HepG2 (cell line): ENCODE data around the gene TNFAIP1. TPM values are rescaled to one million over a fixed set of nuclear protein-coding genes. Genes with fewer than 3 reads are reported as not detected.

Experiments used
- ATAC-seq: fragments of 200-7000 bp; cut with Tn5 transposase; 3 replicates; pipeline ENCODE4 v1.9.1; 2020; ENCODE audit warnings: mild to moderate bottlenecking, moderate library complexity
- BruUV-seq: library from RNA; stranded (reverse); fragments of 400-500 nt; replicated peaks from 2 replicates; lab custom pipeline; 2021; lab: Mats Ljungman, UMichigan
- CTCF ChIA-PET: fragments of 300-600 bp; formaldehyde crosslinking; extraction: SDS; loops from one replicate; lab custom pipeline; 2021; ENCODE audit warnings: low total read pairs, inconsistent platforms, low intra/inter-chr PET ratio; lab: Yijun Ruan, JAX
- POLR2A ChIA-PET: fragments of 350-600 bp; sonication (Branson Sonifier 250); formaldehyde crosslinking; loops from one replicate; lab custom pipeline; 2020; ENCODE audit warnings: antibody characterized with exemption, inconsistent platforms; lab: Yijun Ruan, JAX
- DNase-seq: peaks from one replicate; pipeline ENCODE4 v3.0.0-alpha.2; 2015; ENCODE audit warnings: low spot score
- FAIRE-seq: peaks from 3 replicates; lab custom pipeline; 2011; peaks lifted over from hg19 to GRCh38; lab: Jason Lieb, UNC
- H2AFZ ChIP-seq: one replicate; pipeline ENCODE4 v1.6.1; 2011; ENCODE audit warnings: low read length, inconsistent platforms
- H3K27ac ChIP-seq: fragments of 300-600 bp; 3 replicates; pipeline ENCODE4 v1.8.0; 2011; ENCODE audit warnings: mixed run types, mild to moderate bottlenecking, mixed read lengths, low read length, inconsistent platforms; ENCODE audit not compliant: insufficient read depth; ENCODE audit errors: extremely low read length
- H3K27me3 ChIP-seq, 2 experiments: fragments of 200-600 bp in 1 of 2; 2 replicates in 1 of 2; 3 replicates in 1 of 2; pipeline versions ENCODE4 v1.6.0 to v1.8.0; 2011; ENCODE audit warnings: low read length in 2 of 2, mild to moderate bottlenecking in 2 of 2, moderate library complexity in 2 of 2, inconsistent platforms in 1 of 2; ENCODE audit not compliant: insufficient read depth in 2 of 2, control insufficient read depth in 1 of 2
- H3K36me3 ChIP-seq, 2 experiments: fragments of 200-600 bp in 1 of 2; replicated peaks in 1 of 2; 2 replicates in 1 of 2; 3 replicates in 1 of 2; pipeline versions ENCODE4 v1.5.1 to v1.8.0; 2011; ENCODE audit warnings: low read length in 2 of 2, inconsistent platforms in 1 of 2; ENCODE audit not compliant: insufficient read depth in 2 of 2, control insufficient read depth in 1 of 2
- H3K4me1 ChIP-seq: 2 replicates; pipeline ENCODE4 v1.5.1; 2012; ENCODE audit warnings: low read length, inconsistent platforms; ENCODE audit not compliant: insufficient read depth
- H3K4me2 ChIP-seq: 2 replicates; pipeline ENCODE4 v1.6.0; 2011; ENCODE audit warnings: low read depth, low read length, inconsistent platforms
- H3K4me3 ChIP-seq, 3 experiments: fragments of 200-600 bp in 1 of 3; sonication (generic), shearing (Covaris generic) in 1 of 3; replicated peaks in 1 of 3; 2 replicates each; pipeline ENCODE4 v1.5.1; 2011 to 2016; ENCODE audit warnings: low read length in 3 of 3, inconsistent platforms in 2 of 3, low read depth in 2 of 3, mild to moderate bottlenecking in 2 of 3, control low read depth in 1 of 3, mixed read lengths in 1 of 3; ENCODE audit not compliant: insufficient read depth in 1 of 3
- H3K79me2 ChIP-seq: one replicate; pipeline ENCODE4 v1.6.1; 2011; ENCODE audit warnings: low read length, inconsistent platforms; ENCODE audit not compliant: insufficient read depth
- H3K9ac ChIP-seq: 2 replicates; pipeline ENCODE4 v1.6.0; 2011; ENCODE audit warnings: mild to moderate bottlenecking, low read depth, low read length, inconsistent platforms; ENCODE audit not compliant: insufficient read depth
- H3K9me3 ChIP-seq: 2 replicates; pipeline ENCODE4 v1.5.1; 2012; ENCODE audit warnings: mild to moderate bottlenecking, low read length
- H4K20me1 ChIP-seq: 2 replicates; pipeline ENCODE4 v1.6.0; 2011; ENCODE audit warnings: inconsistent platforms, mild to moderate bottlenecking, low read length, moderate library complexity; ENCODE audit not compliant: insufficient read depth
- BRD4 ChIP-seq: sonication (generic); formaldehyde crosslinking; IDR thresholded peaks from 2 replicates; pipeline ENCODE4 v1.4.0; 2020; ENCODE audit warnings: missing genetic modification reagents
- CBX1 ChIP-seq: IDR thresholded peaks from one replicate; pipeline ENCODE4 v1.6.1; 2016; ENCODE audit warnings: antibody characterized with exemption, low read depth
- CC2D1A ChIP-seq: sonication (generic); formaldehyde crosslinking; IDR thresholded peaks from 2 replicates; pipeline ENCODE4 v1.8.1; 2023; ENCODE audit warnings: mild to moderate bottlenecking, missing genetic modification reagents
- FOXK1 ChIP-seq: sonication (generic); formaldehyde crosslinking; IDR thresholded peaks from 2 replicates; pipeline ENCODE4 v1.4.0; 2020; ENCODE audit warnings: low read depth, missing genetic modification reagents, borderline replicate concordance
- KLF11 ChIP-seq: IDR thresholded peaks from 2 replicates; pipeline ENCODE4 v1.6.1; 2016; ENCODE audit warnings: missing compliant biosample characterization
- MXD3 ChIP-seq: IDR thresholded peaks from 2 replicates; pipeline ENCODE4 v1.6.1; 2016; ENCODE audit warnings: mild to moderate bottlenecking, missing biosample characterization, missing genetic modification reagents
- NBN ChIP-seq: fragments of 450-650 bp; conservative IDR thresholded peaks from 2 replicates; pipeline ENCODE4 v1.6.1; 2017
- NR1H2 ChIP-seq: sonication (generic); formaldehyde crosslinking; IDR thresholded peaks from 2 replicates; pipeline ENCODE4 v1.8.1; 2022; ENCODE audit warnings: low read depth, missing genetic modification reagents, borderline replicate concordance
- RFXANK ChIP-seq: IDR thresholded peaks from 2 replicates; pipeline ENCODE4 v1.6.1; 2016
- ZNF274 ChIP-seq: sonication (generic); formaldehyde crosslinking; IDR thresholded peaks from 2 replicates; pipeline ENCODE4 v1.5.1; 2020; ENCODE audit warnings: mild to moderate bottlenecking, missing genetic modification reagents
- ZNF30 ChIP-seq: sonication (generic); formaldehyde crosslinking; IDR thresholded peaks from 2 replicates; pipeline ENCODE4 v1.5.0; 2020; ENCODE audit warnings: mild to moderate bottlenecking, missing genetic modification reagents
- ZNF350 ChIP-seq: sonication (generic); formaldehyde crosslinking; IDR thresholded peaks from 2 replicates; pipeline ENCODE4 v1.4.0; 2020; ENCODE audit warnings: mild to moderate bottlenecking, low read depth, missing genetic modification reagents, borderline replicate concordance
- ZNF530 ChIP-seq: sonication (generic); formaldehyde crosslinking; IDR thresholded peaks from 2 replicates; pipeline ENCODE4 v1.5.0; 2020; ENCODE audit warnings: low read depth, mild to moderate bottlenecking, missing genetic modification reagents
- ZNF556 ChIP-seq: sonication (generic); formaldehyde crosslinking; IDR thresholded peaks from 2 replicates; pipeline ENCODE4 v1.4.0; 2020; ENCODE audit warnings: mild to moderate bottlenecking, missing genetic modification reagents, borderline replicate concordance
- ZNF703 ChIP-seq: sonication (generic); formaldehyde crosslinking; IDR thresholded peaks from 2 replicates; pipeline ENCODE4 v1.5.1; 2020; ENCODE audit warnings: missing genetic modification reagents, mild to moderate bottlenecking, moderate library complexity, borderline replicate concordance
- ZNF850 ChIP-seq: sonication (generic); formaldehyde crosslinking; conservative IDR thresholded peaks from 2 replicates; pipeline ENCODE4 v1.9.0; 2021; ENCODE audit warnings: mild to moderate bottlenecking, missing genetic modification reagents
- ZSCAN9 ChIP-seq: IDR thresholded peaks from 2 replicates; pipeline ENCODE4 v1.6.1; 2016; ENCODE audit warnings: borderline replicate concordance
- WGBS: methylation state at CpG from one replicate; pipeline ENCODE4 v1.1.6; 2017; ENCODE audit warnings: low lambda C conversion rate; 5-methylcytosine and 5-hydroxymethylcytosine counted together
- in situ Hi-C: cut with HindIII; loops from 2 replicates; pipeline ENCODE4 v1.10.0; 2017; ENCODE audit warnings: low pct_unique_long_range_greater_than_20kb; ENCODE audit not compliant: extremely low pct_ligation_motif_present
- intact Hi-C: fragments of 100-400 bp; cut with micrococcal nuclease; formaldehyde crosslinking; loops from one replicate; pipeline ENCODE4 v1.10.0; 2022; ENCODE audit not compliant: unreplicated experiment
- polyA plus RNA-seq, 8 experiments: library from polyadenylated mRNA; depleted of rRNA in 3 of 8; stranded (reverse) in 7 of 8; unstranded in 1 of 8; fragments of >200 nt; fragmentation: Illumina TruSeq in 4 of 8; extraction: Trizol in 4 of 8; gene quantifications; 2 replicates each; pipeline versions ENCODE4 v1.2.1 to v1.2.3, GENCODE V29; 2011 to 2016; ENCODE audit warnings: low read depth in 4 of 8, missing spikeins in 1 of 8, mixed read lengths in 1 of 8; ENCODE audit not compliant: insufficient read depth in 1 of 8
- total RNA-seq, 5 experiments: library from RNA; depleted of rRNA; stranded (reverse); fragments of >200 nt; fragmentation: Illumina TruSeq; extraction: Trizol; gene quantifications; 2 replicates each; pipeline ENCODE4 v1.2.3, GENCODE V29; 2016; ENCODE audit warnings: low read depth in 1 of 5
- TF ChIP-seq, protein P1 (sequence below): sonication (generic); formaldehyde crosslinking; IDR thresholded peaks from 2 replicates; pipeline ENCODE4 v1.8.1; 2023; ENCODE audit warnings: mild to moderate bottlenecking, missing genetic modification reagents

TNFAIP1 gene
- total and polyA plus RNA-seq, 2 of the 13 experiments (the other 11 are each of a cell fraction or from before 2014, with no cell fraction given), result 17.5 to 40.6 TPM

GRCh38 chr17:28326114-28326513 lies 9.4 kb upstream of the TNFAIP1 start:
- ATAC-seq (no peak), FAIRE-seq (no peak), DNase-seq (no peak)
- ChIA-PET CTCF (no interaction called here), POLR2A (interaction anchor here (2.1 kb wide), 1 partner anchor 9 kb away, joined by 10 read pairs; the partner anchor contains the start of genes IFT20 and TNFAIP1)
- Histone ChIP-seq H3K9me3 (no peaks in the 10 kb centered on the region), H3K4me3 (no peak overlapping the region), H4K20me1 (peaks cover under 1% of the 10 kb centered on the region; the same call in 1 of the 2 replicates), H3K4me1 (peaks cover 65% of the 10 kb centered on the region), H3K4me2 (no peak overlapping the region), H3K79me2 (peaks cover 51% of the 10 kb centered on the region), H3K27me3 (no peaks in the 10 kb centered on the region), H3K27ac (no peak overlapping the region), H2AFZ (no peak overlapping the region), H3K36me3 (peaks cover 14 to 48% of the 10 kb centered on the region in 2 experiments), H3K9ac (no peak overlapping the region)
- BruUV-seq, result no TSS peak
- no peak for TF ChIP-seq MXD3
- no peak for TF ChIP-seq BRD4 (CRISPR knock-in tag)
- TF ChIP-seq ZNF850 (CRISPR knock-in tag), result no peak
- no peak for TF ChIP-seq ZNF350 (CRISPR knock-in tag)
- TF ChIP-seq ZSCAN9 (CRISPR knock-in tag), result no peak
- TF ChIP-seq KLF11 (CRISPR knock-in tag), result no peak
- TF ChIP-seq ZNF530 (CRISPR knock-in tag), result no peak
- TF ChIP-seq RFXANK (CRISPR knock-in tag), result no peak
- TF ChIP-seq, protein P1, sequence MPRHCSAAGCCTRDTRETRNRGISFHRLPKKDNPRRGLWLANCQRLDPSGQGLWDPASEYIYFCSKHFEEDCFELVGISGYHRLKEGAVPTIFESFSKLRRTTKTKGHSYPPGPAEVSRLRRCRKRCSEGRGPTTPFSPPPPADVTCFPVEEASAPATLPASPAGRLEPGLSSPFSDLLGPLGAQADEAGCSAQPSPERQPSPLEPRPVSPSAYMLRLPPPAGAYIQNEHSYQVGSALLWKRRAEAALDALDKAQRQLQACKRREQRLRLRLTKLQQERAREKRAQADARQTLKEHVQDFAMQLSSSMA (CRISPR knock-in tag), result no peak
- TF ChIP-seq NR1H2 (CRISPR knock-in tag), result no peak
- no peak for TF ChIP-seq FOXK1 (CRISPR knock-in tag)
- TF ChIP-seq CBX1, result no peak
- TF ChIP-seq ZNF703, result no peak
- TF ChIP-seq ZNF556 (CRISPR knock-in tag), result no peak
- no peak for TF ChIP-seq ZNF274 (CRISPR knock-in tag)
- no peak for TF ChIP-seq NBN
- TF ChIP-seq CC2D1A (CRISPR knock-in tag), result no peak
- TF ChIP-seq ZNF30 (CRISPR knock-in tag), result no peak
- in situ Hi-C loops (no loop called here), intact Hi-C loops (no loop called here)
- WGBS, result 91% methylated on average over 7 of the region's 7 CpGs
